ENCODE measurements around the gene PEAK1. TPM values are rescaled to one million over a fixed set of nuclear protein-coding genes. Genes with fewer than 3 reads are reported as not detected.

Gene PEAK1
- total RNA-seq, 1 experiment from 2014 or later: 21.2 TPM

DNA sequence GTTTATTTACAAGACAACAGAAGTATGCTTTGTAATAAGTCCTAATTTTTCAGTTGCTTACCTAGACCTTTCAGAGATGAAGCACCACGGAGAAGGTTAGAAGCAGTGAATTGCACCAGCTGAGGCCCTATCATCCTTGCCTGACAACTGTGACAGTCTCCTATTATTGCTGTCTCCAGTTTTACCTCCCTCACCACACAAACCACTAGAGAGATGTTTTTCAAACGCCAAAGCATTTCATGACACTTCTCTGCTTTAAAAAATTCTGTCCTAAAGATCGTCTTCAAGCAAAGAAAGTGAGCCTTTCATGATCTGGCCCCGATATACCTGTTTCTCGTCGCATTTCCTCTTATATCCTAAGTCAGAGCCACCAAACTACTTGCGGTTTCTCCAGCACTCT is 276.7 kb downstream of the PEAK1 start:
- peaks cover 28 to 45% (median 39%) of the 10 kb centered on the region in 3 experiments for H3K36me3 Mint-ChIP-seq (ENCODE audit: insufficient read depth in 1 of 3, low read depth in 3 of 3)
- Histone ChIP-seq H3T11ph (ENCODE audit: low read length) (no peak overlapping the region), H3K4me1 (ENCODE audit: insufficient read depth, low read length) (no peaks in the 10 kb centered on the region), H3K14ac (ENCODE audit: insufficient read depth, low read length) (no peak overlapping the region), H3K9ac (ENCODE audit: extremely low read depth, insufficient read length, low read length) (no peak overlapping the region), H2AFZ (ENCODE audit: low read length) (no peak overlapping the region), H3K79me1 (ENCODE audit: insufficient read depth, low read depth, low read length, poor library complexity, severe bottlenecking) (no peaks in the 10 kb centered on the region), H3K27me3 (ENCODE audit: insufficient read depth, low read length) (no peaks in the 10 kb centered on the region), H3K23ac (ENCODE audit: insufficient read length, low read depth, low read length) (no peak overlapping the region), H2AK5ac (ENCODE audit: insufficient read length, low read length) (no peak overlapping the region), H3K18ac (ENCODE audit: insufficient read length, low read depth, low read length) (no peak overlapping the region), H4K5ac (ENCODE audit: insufficient read length, low read depth, low read length) (no peak overlapping the region), H2BK20ac (ENCODE audit: low read depth, low read length, poor library complexity, severe bottlenecking) (no peak overlapping the region), H2BK15ac (ENCODE audit: low read depth, low read length) (no peak overlapping the region), H3K56ac (ENCODE audit: insufficient read length, low read depth, low read length) (no peak overlapping the region), H4K8ac (replicated peaks; ENCODE audit: insufficient read length, low read depth, low read length) (no peak overlapping the region), H3K27ac (ENCODE audit: insufficient read length, low read depth, low read length) (no peak overlapping the region), H4K91ac (ENCODE audit: insufficient read length, low read depth, low read length) (no peak overlapping the region), H3K4me2 (ENCODE audit: insufficient read depth, insufficient read length, low read length) (no peak overlapping the region), H2BK120ac (ENCODE audit: low read depth, low read length, poor library complexity, severe bottlenecking) (no peak overlapping the region), H2BK5ac (ENCODE audit: insufficient read length, low read length) (no peak overlapping the region), H3K23me2 (ENCODE audit: insufficient read length, low read depth, low read length, poor library complexity, severe bottlenecking) (no peaks in the 10 kb centered on the region), H3K4ac (ENCODE audit: low read depth, low read length) (no peak overlapping the region), H4K20me1 (ENCODE audit: control insufficient read depth, insufficient read depth, insufficient read length) (no peaks in the 10 kb centered on the region), H3K79me2 (ENCODE audit: insufficient read depth, low read length) (no peaks in the 10 kb centered on the region), H2BK12ac (ENCODE audit: insufficient read length, low read depth, low read length) (no peak overlapping the region), H3K9me3 (ENCODE audit: control insufficient read depth, low read depth, low read length) (no peaks in the 10 kb centered on the region)
- no peaks in the 10 kb centered on the region for H3K27me3 Mint-ChIP-seq (ENCODE audit: low read depth)
- no peak overlapping the region; a peak in 1 of 7 replicates for H3K27ac Mint-ChIP-seq
- H3K4me1 Mint-ChIP-seq: no peaks in the 10 kb centered on the region
- no peak overlapping the region for H3K4me3 Mint-ChIP-seq
- H3K9me3 Mint-ChIP-seq: peaks cover 16 to 24% of the 10 kb centered on the region in 2 experiments; a peak in 4 of 5 replicates
- WGBS (ENCODE audit: extremely low coverage, insufficient read length, low lambda C conversion rate): no CpG with 5 or more reads among the region's 7 CpGs
- DNase-seq: no peak
- TF ChIP-seq, protein P1, sequence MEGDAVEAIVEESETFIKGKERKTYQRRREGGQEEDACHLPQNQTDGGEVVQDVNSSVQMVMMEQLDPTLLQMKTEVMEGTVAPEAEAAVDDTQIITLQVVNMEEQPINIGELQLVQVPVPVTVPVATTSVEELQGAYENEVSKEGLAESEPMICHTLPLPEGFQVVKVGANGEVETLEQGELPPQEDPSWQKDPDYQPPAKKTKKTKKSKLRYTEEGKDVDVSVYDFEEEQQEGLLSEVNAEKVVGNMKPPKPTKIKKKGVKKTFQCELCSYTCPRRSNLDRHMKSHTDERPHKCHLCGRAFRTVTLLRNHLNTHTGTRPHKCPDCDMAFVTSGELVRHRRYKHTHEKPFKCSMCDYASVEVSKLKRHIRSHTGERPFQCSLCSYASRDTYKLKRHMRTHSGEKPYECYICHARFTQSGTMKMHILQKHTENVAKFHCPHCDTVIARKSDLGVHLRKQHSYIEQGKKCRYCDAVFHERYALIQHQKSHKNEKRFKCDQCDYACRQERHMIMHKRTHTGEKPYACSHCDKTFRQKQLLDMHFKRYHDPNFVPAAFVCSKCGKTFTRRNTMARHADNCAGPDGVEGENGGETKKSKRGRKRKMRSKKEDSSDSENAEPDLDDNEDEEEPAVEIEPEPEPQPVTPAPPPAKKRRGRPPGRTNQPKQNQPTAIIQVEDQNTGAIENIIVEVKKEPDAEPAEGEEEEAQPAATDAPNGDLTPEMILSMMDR (conservative IDR thresholded peaks at IDR 0.05): no peak

Data from H9 (cell line).